Pulmonary artery endothelial cell (primary cell): Measurements from ENCODE around the gene DAAM2. TPM values are rescaled to one million over a fixed set of nuclear protein-coding genes. Genes with fewer than 3 reads are reported as not detected.

Source experiments
- DNase-seq: peaks from one replicate; pipeline ENCODE4 v3.0.0-alpha.2; 2011; ENCODE audit warnings: low read depth, low spot score
- total RNA-seq: library from RNA; depleted of rRNA; stranded (reverse); fragments of >200 nt; gene quantifications from 2 replicates; pipeline ENCODE4 v1.2.3, GENCODE V29; 2014

DAAM2 gene
- total RNA-seq, 1 donor from 2014 or later = 0.07 TPM

GRCh38 chr6:39787322-39787721 is 4.9 kb upstream of the DAAM2 start:
- no peak for DNase-seq

- DNase-seq = no peak
Observed at GRCh38 chr6:39790772-39791171, 1.4 kb upstream of the DAAM2 start.

- DNase-seq = no peak
Observed at GRCh38 chr6:39791311-39791710, 865 bp upstream of the DAAM2 start.

- no peak for DNase-seq
Observed at GRCh38 chr6:39792540-39793450, 619 bp downstream of the DAAM2 start.

- DNase-seq = no peak
Observed at GRCh38 chr6:39793516-39793915, 1.3 kb downstream of the DAAM2 start.

GRCh38 chr6:39794231-39794630 is 2.1 kb downstream of the DAAM2 start:
- DNase-seq = no peak

GRCh38 chr6:39797751-39798150 is 5.6 kb downstream of the DAAM2 start:
- no peak for DNase-seq

GRCh38 chr6:39800034-39801032 is 8.2 kb downstream of the DAAM2 start:
- no peak for DNase-seq

GRCh38 chr6:39801456-39802251 is 9.5 kb downstream of the DAAM2 start:
- DNase-seq = no peak

GRCh38 chr6:39803872-39804271 is 11.7 kb downstream of the DAAM2 start:
- DNase-seq = no peak

GRCh38 chr6:39804466-39805065 is 12.4 kb downstream of the DAAM2 start:
- no peak for DNase-seq

- DNase-seq = no peak
Observed at GRCh38 chr6:39806278-39806677, 14.1 kb downstream of the DAAM2 start.

- DNase-seq = no peak
Observed at GRCh38 chr6:39808346-39808745, 16.2 kb downstream of the DAAM2 start.

GRCh38 chr6:39808964-39809363 is 16.8 kb downstream of the DAAM2 start:
- DNase-seq = no peak

- no peak for DNase-seq
Observed at GRCh38 chr6:39811835-39812345, 19.7 kb downstream of the DAAM2 start.

- DNase-seq = no peak
Observed at GRCh38 chr6:39812496-39812852, 20.3 kb downstream of the DAAM2 start.

GRCh38 chr6:39812853-39813533 is 20.8 kb downstream of the DAAM2 start:
- DNase-seq = no peak

- DNase-seq = no peak
Observed at GRCh38 chr6:39814236-39814635, 22.1 kb downstream of the DAAM2 start.

- DNase-seq = no peak
Observed at GRCh38 chr6:39815356-39815755, 23.2 kb downstream of the DAAM2 start.

- DNase-seq = no peak
Observed at GRCh38 chr6:39816747-39817146, 24.6 kb downstream of the DAAM2 start.
